ENCODE results near the gene ADCY9.
"Not testable (repeated sequence)": the region's sequence is repeated elsewhere in the genome, so short reads cannot be mapped to it uniquely, and the experiment has no call there.

ADCY9 gene

GRCh38 chr16:4094127-4094773 is 22.0 kb downstream of the ADCY9 start:
- in situ Hi-C loops (cut with HindIII; ENCODE audit: low sequenced_read_pairs): no loop called here

- in situ Hi-C loops (cut with HindIII; ENCODE audit: low sequenced_read_pairs): no loop called here
Observed at GRCh38 chr16:4093495-4094126, 22.6 kb downstream of the ADCY9 start.

DNA sequence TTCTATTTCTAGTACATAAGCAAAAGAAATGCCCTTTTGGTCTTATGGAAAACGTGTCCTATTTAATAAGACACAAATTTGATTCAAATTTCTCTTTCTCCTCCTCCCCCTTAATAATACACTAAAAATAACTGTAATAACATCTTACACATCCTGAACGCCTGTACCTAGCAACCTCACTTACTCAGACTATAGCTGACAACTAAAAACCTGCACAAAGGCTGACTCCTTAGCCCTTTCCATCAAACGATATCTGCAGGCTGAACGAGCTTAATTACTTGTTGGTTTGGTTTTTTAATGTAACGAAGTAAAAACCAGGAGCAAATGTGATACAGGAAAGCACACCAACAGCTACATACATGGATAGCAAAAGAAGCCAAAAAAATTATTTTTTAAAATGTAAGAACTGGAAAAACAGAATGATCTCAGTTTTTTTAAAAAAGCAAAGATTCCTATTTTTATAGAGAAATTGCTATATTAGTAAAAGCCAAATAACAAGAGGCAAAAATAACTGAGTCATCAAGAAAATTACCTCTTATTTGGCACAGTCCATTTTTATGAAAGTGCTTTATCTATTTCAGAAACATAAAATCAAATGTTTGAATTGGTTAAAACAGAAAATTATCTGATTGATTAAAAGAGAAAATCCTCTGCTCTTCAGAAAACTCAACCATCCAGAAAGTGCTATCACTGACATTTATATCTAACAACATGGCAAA is 23.5 kb downstream of the ADCY9 start:
- in situ Hi-C loops (cut with HindIII; ENCODE audit: low sequenced_read_pairs): no loop called here

DNA sequence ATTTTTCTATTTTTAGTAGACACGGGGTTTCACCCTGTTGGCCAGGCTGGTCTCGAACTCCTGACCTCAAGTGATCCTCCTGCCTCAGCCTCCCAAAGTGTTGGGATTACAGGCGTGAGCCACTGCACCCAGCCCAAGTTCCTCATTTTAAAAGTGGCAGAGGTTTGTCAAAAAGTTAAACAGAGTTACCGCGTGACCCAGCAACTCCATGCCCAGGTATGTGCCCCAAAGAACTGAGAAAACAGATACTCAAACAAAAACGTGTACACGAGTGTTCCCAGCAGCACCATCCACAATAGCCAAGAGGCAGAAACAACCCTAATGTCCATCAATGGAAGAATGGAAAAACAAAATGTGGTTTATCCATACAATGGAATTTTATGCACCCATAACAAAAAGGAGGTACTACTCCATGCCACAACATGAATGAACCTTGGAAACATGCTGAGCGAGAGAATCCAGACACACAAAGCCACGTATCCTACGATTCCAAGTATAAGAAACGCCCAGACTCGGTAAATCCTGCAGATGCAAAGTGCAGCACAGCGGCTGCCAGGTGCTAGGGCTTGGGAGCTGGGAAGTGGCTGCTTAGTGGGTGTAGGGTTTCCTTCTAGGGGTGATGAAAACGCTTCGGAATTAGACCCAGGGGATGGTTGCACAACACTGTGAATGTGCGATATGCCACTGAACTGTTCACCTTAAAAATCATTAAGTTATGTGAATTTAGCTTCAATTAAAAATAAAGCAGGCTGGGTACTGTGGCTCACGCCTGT is 24.8 kb downstream of the ADCY9 start:
- in situ Hi-C loops (cut with HindIII; ENCODE audit: low sequenced_read_pairs): no loop called here

DNA sequence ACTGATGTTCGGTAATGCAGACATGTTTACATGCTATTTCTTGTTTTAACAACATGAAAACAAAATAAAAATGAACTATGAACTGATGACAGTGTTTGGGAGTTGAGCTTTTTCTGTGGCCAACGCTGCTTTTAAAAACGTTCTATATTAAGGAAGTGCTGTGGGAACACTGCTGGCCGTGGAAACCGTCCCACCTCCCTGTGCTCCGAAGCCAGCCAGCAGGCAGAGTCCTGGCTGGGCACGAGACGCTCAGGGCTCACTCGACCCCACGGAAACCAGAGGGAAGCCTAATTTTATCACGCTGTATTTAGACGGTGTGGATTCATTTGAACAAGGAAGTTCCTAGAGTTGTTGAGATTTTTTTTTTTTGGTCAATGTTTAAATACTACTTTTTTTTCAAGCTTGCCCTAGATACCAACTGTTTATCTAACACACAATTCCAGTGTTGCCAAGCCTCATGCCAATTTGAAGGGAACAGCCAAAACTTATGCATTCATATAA is 25.8 kb downstream of the ADCY9 start:
- in situ Hi-C loops (cut with HindIII; ENCODE audit: low sequenced_read_pairs): no loop called here

DNA sequence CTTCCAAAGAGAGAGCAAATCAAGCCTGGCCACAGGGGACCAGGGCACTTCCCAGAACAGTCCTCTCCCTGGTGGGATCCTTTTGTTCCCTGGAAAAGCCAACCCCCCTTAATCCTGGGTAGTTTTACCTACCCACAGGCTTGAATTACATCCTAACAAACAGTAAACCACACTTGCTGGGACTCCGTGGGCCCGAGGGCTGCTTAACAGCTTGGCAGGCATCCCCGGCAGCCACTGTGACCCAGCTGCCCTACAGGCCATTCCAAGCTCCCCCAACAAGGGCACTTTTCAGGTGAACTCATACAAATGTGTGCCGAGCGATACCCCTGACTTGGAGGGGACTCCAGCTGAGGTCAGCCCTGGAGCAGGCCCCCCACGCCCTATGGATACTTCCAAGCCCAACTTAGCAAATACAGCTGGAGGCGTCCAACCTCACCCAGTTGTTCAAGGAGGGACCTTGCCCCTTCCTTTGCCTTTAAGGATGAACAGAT is 26.4 kb downstream of the ADCY9 start:
- in situ Hi-C loops (cut with HindIII; ENCODE audit: low sequenced_read_pairs): no loop called here

DNA sequence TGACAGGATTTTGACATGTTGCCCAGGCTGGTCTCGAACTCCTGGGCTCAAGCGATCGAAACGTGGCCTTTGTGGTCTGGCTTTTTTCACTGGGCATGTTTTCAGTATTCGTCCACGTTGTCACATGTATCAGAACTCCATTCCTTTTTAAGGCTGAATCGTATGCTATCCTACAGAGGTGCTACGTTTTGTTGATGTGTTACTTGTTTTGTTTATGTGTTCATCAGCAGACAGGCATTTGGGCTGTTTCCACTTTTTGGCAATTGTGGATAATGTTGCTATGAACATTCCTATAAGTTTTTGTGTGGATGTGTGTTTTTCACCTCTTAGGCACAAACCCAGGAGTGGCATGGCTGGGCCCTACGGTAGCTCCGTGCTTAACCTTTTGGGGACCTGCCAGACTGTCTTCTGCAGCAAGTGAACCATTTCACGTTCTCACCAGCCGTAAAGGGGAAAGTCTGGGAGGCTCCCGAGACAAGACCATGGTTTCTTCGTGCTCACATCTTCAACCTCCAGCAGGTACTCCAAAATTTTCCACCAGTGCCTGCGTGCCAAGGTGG is 26.9 kb downstream of the ADCY9 start:
- in situ Hi-C loops (cut with HindIII; ENCODE audit: low sequenced_read_pairs): no loop called here

GRCh38 chr16:4087990-4088577 is 28.2 kb downstream of the ADCY9 start:
- in situ Hi-C loops (cut with HindIII; ENCODE audit: low sequenced_read_pairs): no loop called here

- in situ Hi-C loops (cut with HindIII; ENCODE audit: low sequenced_read_pairs): no loop called here
Observed at GRCh38 chr16:4087099-4087885, 28.9 kb downstream of the ADCY9 start.

GRCh38 chr16:4086153-4086552 is 30.1 kb downstream of the ADCY9 start:
- in situ Hi-C loops (cut with HindIII; ENCODE audit: low sequenced_read_pairs): no loop called here

- in situ Hi-C loops (cut with HindIII; ENCODE audit: low sequenced_read_pairs): no loop called here
Observed at GRCh38 chr16:4085405-4085970, 30.8 kb downstream of the ADCY9 start.

GRCh38 chr16:4083347-4083870 is 32.8 kb downstream of the ADCY9 start:
- in situ Hi-C loops (cut with HindIII; ENCODE audit: low sequenced_read_pairs): no loop called here

DNA sequence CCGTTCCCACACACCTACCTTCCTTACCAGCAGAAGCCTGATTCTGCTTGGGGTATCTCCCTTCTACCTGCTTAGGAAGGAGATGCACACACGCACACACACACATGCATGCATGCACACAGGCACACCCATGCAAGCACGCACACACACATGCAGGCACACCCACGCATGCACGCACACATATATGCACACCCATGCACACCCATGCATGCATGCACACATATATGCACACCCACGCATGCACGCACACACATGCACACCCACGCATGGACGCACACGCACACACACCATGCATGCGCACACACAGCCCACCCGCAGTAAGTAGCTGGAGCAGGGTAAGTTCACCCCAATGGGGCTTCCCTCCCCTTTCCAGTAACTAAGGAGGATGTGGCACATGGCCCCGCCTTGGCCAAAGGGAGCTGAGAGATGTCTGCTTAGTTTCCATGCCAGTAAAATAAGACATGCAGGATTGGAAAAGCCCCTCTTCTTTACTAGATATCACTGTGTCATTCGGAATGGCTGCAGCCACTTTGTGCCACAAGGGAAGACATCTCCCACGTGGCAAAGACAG is 33.7 kb downstream of the ADCY9 start:
- in situ Hi-C loops (cut with HindIII; ENCODE audit: low sequenced_read_pairs): no loop called here

- in situ Hi-C loops (cut with HindIII; ENCODE audit: low sequenced_read_pairs): no loop called here
Observed at GRCh38 chr16:4081521-4082021, 34.7 kb downstream of the ADCY9 start.

DNA sequence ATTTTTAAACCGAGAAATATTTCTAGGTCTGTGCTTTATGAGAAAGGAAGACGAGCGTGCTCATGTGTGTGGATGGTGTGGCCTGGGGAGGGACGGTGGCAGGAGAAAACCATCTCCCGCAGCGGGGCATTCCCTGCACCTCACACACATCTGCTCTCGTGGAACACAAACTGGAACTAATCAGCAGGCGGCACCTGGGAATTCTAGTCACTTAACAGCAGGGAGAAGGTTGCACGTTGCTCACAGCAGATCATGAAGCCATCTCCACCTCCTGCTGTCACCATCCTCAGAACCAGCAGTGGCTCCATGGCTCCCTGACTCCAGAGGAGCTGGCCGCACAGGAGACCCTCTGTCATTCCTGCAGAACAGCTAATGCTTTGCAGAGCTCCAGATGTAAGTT is 35.2 kb downstream of the ADCY9 start:
- in situ Hi-C loops (cut with HindIII; ENCODE audit: low sequenced_read_pairs): no loop called here

GRCh38 chr16:4077174-4077649 is 39.0 kb downstream of the ADCY9 start:
- in situ Hi-C loops (cut with HindIII; ENCODE audit: low sequenced_read_pairs): no loop called here

DNA sequence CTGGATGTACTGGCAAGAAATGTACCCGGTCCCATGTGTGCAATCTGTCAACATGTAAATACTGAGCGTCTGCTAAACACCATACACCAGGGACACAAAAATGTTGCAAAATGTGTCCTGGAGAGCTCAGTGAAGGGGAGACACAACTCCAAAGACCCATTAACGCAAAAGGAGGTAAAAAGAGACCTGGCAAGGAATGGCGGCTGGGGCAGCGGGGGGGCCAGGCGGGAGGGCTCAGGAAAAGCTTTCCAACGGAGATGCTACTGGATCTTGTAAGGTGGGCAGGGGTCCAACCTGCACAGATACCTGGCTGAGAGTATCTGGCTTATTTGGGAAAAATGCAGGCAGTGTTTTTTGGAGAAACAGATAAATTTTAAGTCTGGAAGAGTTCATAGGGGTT is 40.7 kb downstream of the ADCY9 start:
- in situ Hi-C loops (cut with HindIII; ENCODE audit: low sequenced_read_pairs): no loop called here

GRCh38 chr16:4073150-4073549 is 43.1 kb downstream of the ADCY9 start:
- in situ Hi-C loops (cut with HindIII; ENCODE audit: low sequenced_read_pairs): not testable (repeated sequence)
